ENCODE measurements around the gene CGNL1.

DNA sequence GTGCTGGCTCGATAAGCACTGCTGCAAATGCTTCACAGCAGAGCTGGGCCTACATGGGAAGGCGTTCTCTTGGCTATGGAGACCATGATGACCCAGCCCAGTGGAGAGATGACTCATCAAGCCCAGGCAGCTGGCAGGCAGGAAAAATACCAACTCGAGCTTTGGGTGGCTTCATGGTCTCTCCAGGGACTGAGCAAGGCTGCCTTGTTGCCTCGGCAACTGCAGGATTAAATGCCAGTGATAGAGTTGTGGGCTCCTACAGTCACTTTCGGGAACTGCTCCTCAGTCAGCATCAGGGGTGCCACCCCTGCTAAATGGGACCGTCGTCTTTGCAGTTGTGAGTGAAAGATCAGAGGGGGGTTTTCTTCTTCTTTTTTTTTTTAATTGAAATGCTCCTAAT is 160.8 kb downstream of the CGNL1 start:
- TF ChIP-seq SIN3A (IDR thresholded peaks at IDR 0.05; ENCODE audit: borderline replicate concordance, insufficient read depth, low read length) (no peak), POLR2AphosphoS5 (IDR thresholded peaks at IDR 0.05; ENCODE audit: low read depth, low read length) (no peak), FOXP2 (optimal IDR thresholded peaks at IDR 0.05; ENCODE audit: borderline replicate concordance, extremely low read depth, extremely low read length, insufficient read depth) (no peak)
